GM12878 (cell line): ENCODE data around the gene RPGR. TPM values are rescaled to one million over a fixed set of nuclear protein-coding genes. Genes with fewer than 3 reads are reported as not detected.

ENCODE experiments used
- ATAC-seq: fragments of 200-7000 bp; cut with Tn5 transposase; 3 replicates; pipeline ENCODE4 v1.9.1; 2020; ENCODE audit warnings: mild to moderate bottlenecking, moderate library complexity
- BruUV-seq: library from RNA; stranded (reverse); fragments of 400-500 nt; replicated peaks from 2 replicates; lab custom pipeline; 2021; lab: Mats Ljungman, UMichigan
- CTCF ChIA-PET: fragments of 300-600 bp; sonication (Branson Sonifier 250); formaldehyde crosslinking; extraction: SDS; loops from one replicate; lab custom pipeline; 2021; ENCODE audit warnings: inconsistent platforms; lab: Yijun Ruan, JAX
- POLR2A ChIA-PET: fragments of 350-600 bp; formaldehyde crosslinking; extraction: SDS; loops from one replicate; lab custom pipeline; 2021; ENCODE audit warnings: inconsistent platforms; lab: Charles Lee
- RAD21 ChIA-PET: fragments of 300-600 bp; sonication (Branson Sonifier 250); formaldehyde crosslinking; loops from one replicate; lab custom pipeline; 2023; ENCODE audit warnings: antibody characterized with exemption; ENCODE audit not compliant: unreplicated experiment; lab: Charles Lee
- SMC1A ChIA-PET: fragments of 300-600 bp; sonication (Branson Sonifier 250); formaldehyde crosslinking; loops from one replicate; lab custom pipeline; 2023; ENCODE audit not compliant: unreplicated experiment, uncharacterized antibody; lab: Charles Lee
- DNase-seq: peaks from one replicate; pipeline ENCODE4 v3.0.0-alpha.2; 2011; ENCODE audit warnings: low read depth, low spot score
- FAIRE-seq: peaks from 3 replicates; lab custom pipeline; 2011; peaks lifted over from hg19 to GRCh38; lab: Jason Lieb, UNC
- H2AFZ ChIP-seq: 2 replicates; pipeline ENCODE4 v1.6.0; 2011; ENCODE audit warnings: low read depth, low read length, control low read depth; ENCODE audit not compliant: control insufficient read depth
- H3K27ac ChIP-seq: 2 replicates; pipeline ENCODE4 v1.5.1; 2011; ENCODE audit warnings: control low read depth; ENCODE audit not compliant: control insufficient read depth, insufficient read depth
- H3K27me3 ChIP-seq, 2 experiments: replicated peaks in 1 of 2; 2 replicates each; pipeline versions ENCODE4 v1.6.0 to v1.6.1; 2011; ENCODE audit warnings: low read length in 1 of 2; ENCODE audit not compliant: control insufficient read depth in 2 of 2, insufficient read depth in 2 of 2
- H3K36me3 ChIP-seq, 2 experiments: 2 replicates each; pipeline ENCODE4 v1.5.1; 2011; ENCODE audit warnings: low read length in 1 of 2; ENCODE audit not compliant: control insufficient read depth in 2 of 2, insufficient read depth in 2 of 2
- H3K4me1 ChIP-seq: 2 replicates; pipeline ENCODE4 v1.6.1; 2011; ENCODE audit warnings: mild to moderate bottlenecking, low read length, moderate library complexity, mixed read lengths; ENCODE audit not compliant: control insufficient read depth, insufficient read depth
- H3K4me2 ChIP-seq: 2 replicates; pipeline ENCODE4 v1.6.0; 2011; ENCODE audit warnings: control low read depth; ENCODE audit not compliant: control insufficient read depth, insufficient read depth
- H3K4me3 ChIP-seq: fragments of 200-600 bp; sonication (generic); 2 replicates; pipeline ENCODE4 v1.5.1; 2016
- H3K79me2 ChIP-seq: 2 replicates; pipeline ENCODE4 v1.6.0; 2011; ENCODE audit warnings: low read length; ENCODE audit not compliant: control insufficient read depth, insufficient read depth
- H3K9ac ChIP-seq: 2 replicates; pipeline ENCODE4 v1.8.0; 2011; ENCODE audit warnings: low read length, control low read depth, mixed read lengths; ENCODE audit not compliant: control insufficient read depth, insufficient read depth
- H3K9me3 ChIP-seq: replicated peaks from 3 replicates; pipeline ENCODE4 v1.5.1; 2011; ENCODE audit warnings: mild to moderate bottlenecking, low read length; ENCODE audit not compliant: control insufficient read depth, insufficient read depth
- H4K20me1 ChIP-seq: 2 replicates; pipeline ENCODE4 v1.6.0; 2011; ENCODE audit not compliant: control insufficient read depth, insufficient read depth
- CHD4 ChIP-seq: fragments of 200-600 bp; sonication (generic); IDR thresholded peaks from 2 replicates; pipeline ENCODE4 v1.6.1; 2016; ENCODE audit warnings: mild to moderate bottlenecking
- NFIC ChIP-seq: IDR thresholded peaks from 2 replicates; pipeline ENCODE4 v1.6.1; 2012; ENCODE audit warnings: low read depth, mild to moderate bottlenecking, inconsistent platforms, low read length, moderate library complexity
- PAX5 ChIP-seq: IDR thresholded peaks from 2 replicates; pipeline ENCODE4 v1.6.1; 2011; ENCODE audit warnings: low read depth, low read length, borderline replicate concordance
- RBBP5 ChIP-seq: fragments of 200-600 bp; sonication (generic); conservative IDR thresholded peaks from 2 replicates; pipeline ENCODE4 v1.6.1; 2016
- SMAD1 ChIP-seq: fragments of 450-650 bp; IDR thresholded peaks from 2 replicates; pipeline ENCODE4 v1.6.1; 2018; ENCODE audit warnings: mild to moderate bottlenecking, low read depth; ENCODE audit not compliant: partially characterized antibody
- SPI1 ChIP-seq: IDR thresholded peaks from 2 replicates; pipeline ENCODE4 v1.6.1; 2011; ENCODE audit warnings: low read depth, mild to moderate bottlenecking, low read length, moderate library complexity, borderline replicate concordance; ENCODE audit not compliant: insufficient read depth
- SREBF2 ChIP-seq: IDR thresholded peaks from 2 replicates; pipeline ENCODE4 v1.6.1; 2012; ENCODE audit warnings: mild to moderate bottlenecking, low read length
- ZNF274 ChIP-seq: IDR thresholded peaks from one replicate; pipeline ENCODE4 v1.8.0; 2011; ENCODE audit not compliant: insufficient read length, insufficient read depth
- ZSCAN29 ChIP-seq: fragments of 450-650 bp; IDR thresholded peaks from 2 replicates; pipeline ENCODE4 v1.6.1; 2017; ENCODE audit warnings: mild to moderate bottlenecking, moderate library complexity
- WGBS: methylation state at CpG from one replicate; pipeline ENCODE4 v1.1.6; 2016; ENCODE audit warnings: low lambda C conversion rate; ENCODE audit not compliant: insufficient replicate concordance, insufficient coverage; ENCODE audit errors: missing lambda C conversion rate; 5-methylcytosine and 5-hydroxymethylcytosine counted together
- in situ Hi-C: fragments of 300-500 bp; cut with MboI; formaldehyde crosslinking; loops from 9 replicates; pipeline ENCODE4 v1.14.3; 2018; ENCODE audit warnings: mixed read lengths
- intact Hi-C: fragments of 100-400 bp; cut with micrococcal nuclease; formaldehyde crosslinking; loops from one replicate; pipeline ENCODE4 v1.14.2; 2022; ENCODE audit not compliant: unreplicated experiment
- polyA plus RNA-seq, 11 experiments: library from polyadenylated mRNA; depleted of rRNA in 4 of 11; unstranded in 6 of 11; stranded (reverse) in 5 of 11; fragments of >200 nt; fragmentation: Nextera tagmentation in 4 of 11; fragmentation: Illumina TruSeq in 1 of 11; extraction: Ambion mirVana in 4 of 11; extraction: Trizol in 1 of 11; gene quantifications; 1 replicate in 1 of 11; 2 replicates in 10 of 11; pipeline versions ENCODE4 v1.2.1 to v1.2.3, GENCODE V29; 2011 to 2016; ENCODE audit warnings: inconsistent platforms in 2 of 11, missing spikeins in 2 of 11, low read depth in 1 of 11
- total RNA-seq, 4 experiments: library from RNA; depleted of rRNA in 3 of 4; stranded (reverse); fragments of >200 nt in 3 of 4; fragmentation: Illumina TruSeq in 1 of 4; extraction: Trizol in 1 of 4; gene quantifications; 2 replicates each; pipeline versions ENCODE4 v1.2.1 to v1.2.3, GENCODE V29; 2013 to 2021
- TF ChIP-seq, protein P1 (sequence below): IDR thresholded peaks from 2 replicates; pipeline ENCODE4 v1.6.1; 2011; ENCODE audit warnings: low read depth, mild to moderate bottlenecking, low read length, moderate library complexity, borderline replicate concordance; ENCODE audit errors: extremely low read depth
- TF ChIP-seq, protein P2 (sequence below): IDR thresholded peaks from 2 replicates; pipeline ENCODE4 v1.6.1; 2011; ENCODE audit warnings: mild to moderate bottlenecking, low read depth, low read length, moderate library complexity; ENCODE audit not compliant: insufficient replicate concordance

Gene RPGR
- total and polyA plus RNA-seq, 10 of the 15 experiments (the other 5 are each of a cell fraction or from before 2014, with no cell fraction given): 5.5 to 13.4 (median 7.6) TPM

DNA sequence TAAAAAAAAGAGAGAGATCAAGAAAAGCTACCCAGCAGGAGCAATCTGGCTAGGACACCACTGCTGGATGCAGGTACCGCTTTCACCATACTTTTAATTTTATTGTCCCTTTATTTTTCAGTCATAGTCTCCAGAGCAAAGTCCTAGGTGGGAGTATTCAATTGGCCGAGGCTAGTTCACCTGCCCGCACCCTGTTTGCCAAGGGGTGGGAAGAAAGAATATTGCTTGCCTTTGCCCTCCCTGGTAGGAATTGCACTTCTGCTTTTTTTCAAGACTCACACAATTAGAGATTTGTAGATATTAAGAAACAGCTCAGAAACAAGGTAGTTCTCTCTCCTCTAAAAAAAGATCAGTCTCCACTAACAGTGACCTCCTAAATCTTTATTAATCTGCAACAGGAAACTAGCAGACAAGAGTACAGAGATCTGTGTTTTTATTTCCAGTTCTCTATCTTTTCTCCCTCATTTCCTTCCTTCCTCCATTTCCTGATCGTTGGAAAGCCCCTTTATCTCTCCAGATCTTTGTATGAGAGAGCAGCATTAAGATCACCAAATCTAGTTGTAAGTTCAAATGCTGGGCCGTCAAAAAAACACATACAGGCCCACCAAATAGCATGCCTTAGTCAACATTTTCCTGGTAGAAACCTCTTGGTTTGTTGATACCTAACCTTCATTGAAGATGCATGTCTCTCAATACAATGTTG is 9.4 kb upstream of the RPGR start:
- Histone ChIP-seq H2AFZ (no peak overlapping the region), H3K9me3 (no peaks in the 10 kb centered on the region), H3K27me3 (no peaks in the 10 kb centered on the region), H3K9ac (no peak overlapping the region), H3K4me3 (no peak overlapping the region), H3K36me3 (no peaks in the 10 kb centered on the region), H3K27ac (no peak overlapping the region), H3K79me2 (no peaks in the 10 kb centered on the region), H3K4me1 (no peaks in the 10 kb centered on the region), H3K4me2 (no peak overlapping the region), H4K20me1 (no peaks in the 10 kb centered on the region)
- no peak for ATAC-seq
- intact Hi-C loops: no loop called here
- TF ChIP-seq RBBP5: no peak
- TF ChIP-seq SPI1: peak; percentile 63; the same call in 1 of the 2 replicates
- no peak for TF ChIP-seq ZSCAN29
- ChIA-PET SMC1A (no interaction called here), RAD21 (interaction anchor here (1.2 kb wide), 1 partner anchor 10 kb away, joined by 4 read pairs; the partner anchor contains the start of gene RPGR), CTCF (interaction anchor here (1.2 kb wide), 1 partner anchor 16 kb away, joined by 3 read pairs; the partner anchor contains the start of gene OTC), POLR2A (interaction anchor here (0.6 kb wide), 1 partner anchor 78 kb away, joined by 3 read pairs; no protein-coding TSS in a partner anchor)
- no TSS peak for BruUV-seq
- FAIRE-seq: no peak
- 42% methylated on average over 5 of the region's 5 CpGs for WGBS
- in situ Hi-C loops: no loop called here
- no peak for DNase-seq

DNA sequence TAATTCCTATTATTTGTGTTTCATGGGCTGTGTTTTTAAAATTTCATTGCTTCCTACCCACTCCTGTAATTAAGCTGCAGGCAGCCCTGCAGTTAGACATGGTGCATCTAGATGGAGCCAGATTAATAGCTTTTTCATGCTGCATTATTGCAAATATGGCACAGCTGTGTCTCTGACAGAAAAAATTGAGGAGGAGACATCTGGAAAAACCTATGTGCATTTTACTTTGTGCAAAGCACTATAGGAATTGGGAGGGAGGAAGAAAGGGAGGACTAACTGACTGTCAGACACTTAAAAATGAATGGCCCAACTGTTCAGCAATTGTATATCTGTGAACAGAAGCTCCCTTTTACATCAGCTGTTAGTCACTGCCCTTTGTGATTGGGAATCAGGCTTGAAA is 8.1 kb upstream of the RPGR start:
- Histone ChIP-seq H3K9me3 (no peaks in the 10 kb centered on the region), H2AFZ (no peak overlapping the region), H3K36me3 (no peaks in the 10 kb centered on the region), H3K27ac (no peak overlapping the region), H3K79me2 (no peaks in the 10 kb centered on the region), H3K4me1 (no peaks in the 10 kb centered on the region), H3K4me2 (no peak overlapping the region), H3K9ac (no peak overlapping the region), H4K20me1 (no peaks in the 10 kb centered on the region), H3K27me3 (no peaks in the 10 kb centered on the region), H3K4me3 (no peak overlapping the region)
- DNase-seq (no peak), FAIRE-seq (no peak), ATAC-seq (no peak)
- ChIA-PET SMC1A (no interaction called here), POLR2A (no interaction called here), RAD21 (interaction anchor here (1.2 kb wide), 1 partner anchor 8 kb away, joined by 4 read pairs; the partner anchor contains the start of gene RPGR), CTCF (interaction anchor here (1.1 to 1.5 kb wide), 2 partner anchors 13 to 74 kb away, joined by 3 to 4 read pairs; no protein-coding TSS in a partner anchor)
- in situ Hi-C loops (no loop called here), intact Hi-C loops (no loop called here)
- no TSS peak for BruUV-seq
- TF ChIP-seq SREBF2 (no peak), PAX5 (no peak), CHD4 (no peak), NFIC (no peak), SMAD1 (no peak), ZNF274 (no peak)
- TF ChIP-seq, protein P1, sequence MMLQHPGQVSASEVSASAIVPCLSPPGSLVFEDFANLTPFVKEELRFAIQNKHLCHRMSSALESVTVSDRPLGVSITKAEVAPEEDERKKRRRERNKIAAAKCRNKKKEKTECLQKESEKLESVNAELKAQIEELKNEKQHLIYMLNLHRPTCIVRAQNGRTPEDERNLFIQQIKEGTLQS: no peak
- TF ChIP-seq, protein P2, sequence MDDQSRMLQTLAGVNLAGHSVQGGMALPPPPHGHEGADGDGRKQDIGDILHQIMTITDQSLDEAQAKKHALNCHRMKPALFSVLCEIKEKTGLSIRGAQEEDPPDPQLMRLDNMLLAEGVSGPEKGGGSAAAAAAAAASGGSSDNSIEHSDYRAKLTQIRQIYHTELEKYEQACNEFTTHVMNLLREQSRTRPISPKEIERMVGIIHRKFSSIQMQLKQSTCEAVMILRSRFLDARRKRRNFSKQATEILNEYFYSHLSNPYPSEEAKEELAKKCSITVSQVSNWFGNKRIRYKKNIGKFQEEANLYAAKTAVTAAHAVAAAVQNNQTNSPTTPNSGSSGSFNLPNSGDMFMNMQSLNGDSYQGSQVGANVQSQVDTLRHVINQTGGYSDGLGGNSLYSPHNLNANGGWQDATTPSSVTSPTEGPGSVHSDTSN: no peak
